T1000 (cell line): ENCODE measurements around the gene NKX6-1.

Experiments used
- DNase-seq: peaks from one replicate; lab custom pipeline; 2025; ENCODE audit warnings: mixed read lengths; lab: John Stamatoyannopoulos, UW

Gene NKX6-1

DNA sequence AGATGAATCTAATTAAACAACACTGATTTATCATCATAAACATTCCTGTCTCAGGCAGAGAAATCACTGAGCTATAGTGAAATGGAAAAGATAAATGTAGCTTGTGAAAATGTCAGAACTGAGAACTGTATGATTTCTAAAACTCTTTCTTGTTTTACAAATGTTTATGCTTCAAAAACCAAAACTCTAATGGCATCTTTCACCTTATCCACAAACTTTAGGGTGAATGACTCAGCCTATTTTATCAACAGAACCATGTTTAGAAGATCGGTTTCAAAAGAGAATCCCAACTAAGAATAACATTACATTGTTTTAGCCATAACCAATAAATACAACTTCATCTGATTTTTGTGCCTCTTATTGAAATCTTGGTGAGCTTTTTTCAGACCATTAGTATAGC, 21.4 kb downstream of the NKX6-1 start:
- no peak for DNase-seq

- no peak for DNase-seq
These were observed 25.0 kb downstream of the NKX6-1 start for GRCh38 chr4:84474107-84474506.

GRCh38 chr4:84472154-84472553, 26.9 kb downstream of the NKX6-1 start:
- no peak for DNase-seq

DNA sequence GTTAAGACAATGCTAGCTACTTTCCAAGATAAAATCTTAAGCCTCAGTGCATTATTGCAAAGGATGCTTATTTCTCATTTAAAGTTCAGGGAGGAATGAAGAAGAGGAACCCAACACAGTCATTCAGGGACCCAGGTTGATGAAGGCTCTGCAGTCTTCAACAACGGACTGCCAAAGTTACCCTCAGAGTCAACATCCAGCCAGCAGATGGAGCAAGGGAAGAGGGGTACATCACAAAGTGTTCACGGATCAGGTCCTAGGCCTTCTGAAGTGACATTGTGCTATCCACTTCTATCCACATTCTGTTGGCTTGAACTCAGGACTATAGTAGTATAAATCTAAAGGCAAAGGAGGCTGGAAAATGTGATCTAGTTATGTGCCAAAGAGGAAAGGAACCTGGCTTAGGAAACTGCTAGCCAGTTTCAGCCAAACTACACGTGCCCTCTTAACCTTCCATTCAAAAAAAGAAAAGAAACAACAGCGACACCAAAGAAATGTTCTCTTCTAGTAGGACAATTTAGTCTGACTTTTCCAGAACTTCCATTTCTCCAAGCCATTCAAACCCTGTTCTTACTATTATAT, 28.8 kb downstream of the NKX6-1 start:
- DNase-seq, result no peak

DNA sequence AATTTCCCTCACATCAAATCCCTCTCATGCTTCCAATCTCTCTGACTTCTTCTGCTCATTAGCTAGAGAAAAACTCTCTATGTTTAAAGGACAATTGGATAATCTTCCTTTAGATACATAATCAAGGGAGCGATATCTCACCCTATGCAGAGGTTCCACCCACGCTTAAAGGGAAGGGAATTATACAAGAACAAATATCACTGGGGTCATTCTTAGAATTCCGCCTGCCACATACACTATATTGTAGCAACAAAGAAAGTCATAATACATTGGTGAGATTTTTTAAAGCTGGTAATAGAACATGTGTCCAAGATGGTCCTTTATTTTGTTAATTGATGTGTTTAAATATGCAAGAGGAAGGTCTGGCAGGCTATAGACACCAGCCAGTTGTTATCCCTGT, 31.5 kb downstream of the NKX6-1 start:
- no peak for DNase-seq

DNA sequence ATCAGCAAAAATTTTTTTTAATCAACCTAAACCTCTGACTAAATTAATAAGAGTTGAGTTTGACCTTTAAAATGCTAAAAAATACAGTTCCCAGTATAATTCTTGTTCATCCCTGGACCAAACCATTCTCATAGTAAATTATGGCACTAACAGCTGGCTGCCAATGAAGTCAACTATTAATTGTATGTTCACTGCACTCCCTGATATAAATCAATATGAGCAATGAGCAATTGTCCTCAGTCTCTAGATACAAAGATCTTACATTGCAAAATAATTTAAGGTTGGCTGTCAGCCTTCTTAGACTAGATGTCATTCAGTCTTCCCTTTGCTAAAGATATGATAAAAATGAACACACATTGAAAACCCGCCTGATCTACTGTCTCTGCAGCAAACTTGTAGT, 39.3 kb downstream of the NKX6-1 start:
- no peak for DNase-seq

GRCh38 chr4:84456157-84456556, 42.9 kb downstream of the NKX6-1 start:
- no peak for DNase-seq

DNA sequence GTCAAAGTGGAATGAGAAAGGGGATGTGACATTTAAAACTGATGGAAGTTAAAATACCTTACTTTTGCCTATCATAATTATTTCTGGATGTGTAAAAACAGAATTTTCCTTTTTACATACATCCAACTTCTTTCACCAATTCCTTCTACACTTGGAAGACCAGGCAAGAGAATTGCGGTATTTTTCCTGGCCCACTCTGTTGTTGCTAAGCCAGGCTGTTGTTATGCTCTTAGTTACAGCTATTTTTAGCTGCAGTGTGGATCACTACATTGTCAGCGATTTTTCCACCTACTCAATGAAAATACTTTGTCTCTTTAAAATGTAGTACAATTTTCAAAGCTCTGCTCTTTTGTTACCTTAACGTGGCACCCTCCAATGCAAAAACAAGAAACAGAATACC, 43.4 kb downstream of the NKX6-1 start:
- DNase-seq, result no peak

GRCh38 chr4:84451546-84451945, 47.5 kb downstream of the NKX6-1 start:
- DNase-seq, result no peak

DNA sequence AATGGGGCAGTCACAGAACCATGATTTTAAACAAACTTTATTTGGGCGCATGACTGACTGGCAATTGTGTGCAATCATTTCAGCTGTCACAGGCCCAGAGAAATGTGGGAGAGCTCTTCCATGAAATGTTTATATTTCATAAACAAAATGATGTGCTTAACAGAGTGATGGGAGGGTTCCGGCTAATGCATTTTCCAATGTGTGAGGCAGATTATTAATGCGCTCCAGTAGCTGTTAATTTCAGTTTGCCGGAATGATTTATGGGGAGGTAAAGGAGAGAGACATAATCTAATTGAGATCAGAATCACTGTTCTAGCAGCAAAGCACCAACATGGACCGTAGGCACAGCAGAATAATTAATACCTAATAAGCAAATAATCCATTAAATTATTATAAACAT, 55.6 kb downstream of the NKX6-1 start:
- no peak for DNase-seq

- no peak for DNase-seq
These were observed 56.3 kb downstream of the NKX6-1 start for GRCh38 chr4:84442778-84443177.
